ENCODE measurements around the gene SHB.
"Not testable (repeated sequence)": the region's sequence is repeated elsewhere in the genome, so short reads cannot be mapped to it uniquely, and the experiment has no call there.

The SHB gene

GRCh38 chr9:37906312-37907239 lies 162.5 kb downstream of the SHB start:
- Mint-ChIP-seq H3K9me3 (no peaks in the 10 kb centered on the region), H3K4me1 (ENCODE audit: low read depth) (peaks cover 21% of the 10 kb centered on the region), H3K27ac (peak overlapping the region; percentile 1), H3K4me3 (no peak overlapping the region), H3K27me3 (no peaks in the 10 kb centered on the region), H3K36me3 (ENCODE audit: low read depth) (no peaks in the 10 kb centered on the region)

- peaks cover 1% of the 10 kb centered on the region for H3K36me3 Mint-ChIP-seq (ENCODE audit: low read depth)
- H3K4me3 Mint-ChIP-seq: no peak overlapping the region
- H3K9me3 Mint-ChIP-seq: no peaks in the 10 kb centered on the region
- peaks cover 22% of the 10 kb centered on the region for H3K4me1 Mint-ChIP-seq (ENCODE audit: low read depth)
- no peaks in the 10 kb centered on the region for H3K27me3 Mint-ChIP-seq
- no peak overlapping the region for H3K27ac Mint-ChIP-seq
These were observed 163.3 kb downstream of the SHB start for GRCh38 chr9:37905776-37906175.

- Mint-ChIP-seq H3K36me3 (ENCODE audit: low read depth) (peaks cover 5% of the 10 kb centered on the region), H3K4me1 (ENCODE audit: low read depth) (peaks cover 22% of the 10 kb centered on the region), H3K27ac (peak overlapping the region; percentile 87), H3K9me3 (no peaks in the 10 kb centered on the region), H3K27me3 (no peaks in the 10 kb centered on the region), H3K4me3 (peak overlapping the region; percentile 93)
These were observed 163.9 kb downstream of the SHB start for GRCh38 chr9:37905131-37905505.

- H3K27ac Mint-ChIP-seq: peak overlapping the region; percentile 87
- peaks cover 22% of the 10 kb centered on the region for H3K4me1 Mint-ChIP-seq (ENCODE audit: low read depth)
- H3K9me3 Mint-ChIP-seq: no peaks in the 10 kb centered on the region
- H3K4me3 Mint-ChIP-seq: peak overlapping the region; percentile 93
- no peaks in the 10 kb centered on the region for H3K27me3 Mint-ChIP-seq
- H3K36me3 Mint-ChIP-seq (ENCODE audit: low read depth): peaks cover 5% of the 10 kb centered on the region
These were observed 164.4 kb downstream of the SHB start for GRCh38 chr9:37904445-37905130.

- Mint-ChIP-seq H3K4me1 (ENCODE audit: low read depth) (peaks cover 22% of the 10 kb centered on the region), H3K4me3 (peak within 1 kb of the TSS; percentile 93), H3K9me3 (no peaks in the 10 kb centered on the region), H3K27me3 (no peaks in the 10 kb centered on the region), H3K27ac (peak within 1 kb of the TSS; percentile 87), H3K36me3 (ENCODE audit: low read depth) (peaks cover 9% of the 10 kb centered on the region)
These were observed 165.2 kb downstream of the SHB start, which contains the start of gene SLC25A51 for GRCh38 chr9:37903647-37904444. Gene SLC25A51 (minus strand): TSS chr9:37904127. CDS start chr9:37888550, 15,577 bp downstream.

- Mint-ChIP-seq H3K9me3 (no peaks in the 10 kb centered on the region), H3K4me1 (ENCODE audit: low read depth) (peaks cover 22% of the 10 kb centered on the region), H3K36me3 (ENCODE audit: low read depth) (peaks cover 11% of the 10 kb centered on the region), H3K4me3 (peak overlapping the region; percentile 93), H3K27me3 (no peaks in the 10 kb centered on the region), H3K27ac (peak overlapping the region; percentile 87)
These were observed 166.0 kb downstream of the SHB start for GRCh38 chr9:37902796-37903646.

DNA sequence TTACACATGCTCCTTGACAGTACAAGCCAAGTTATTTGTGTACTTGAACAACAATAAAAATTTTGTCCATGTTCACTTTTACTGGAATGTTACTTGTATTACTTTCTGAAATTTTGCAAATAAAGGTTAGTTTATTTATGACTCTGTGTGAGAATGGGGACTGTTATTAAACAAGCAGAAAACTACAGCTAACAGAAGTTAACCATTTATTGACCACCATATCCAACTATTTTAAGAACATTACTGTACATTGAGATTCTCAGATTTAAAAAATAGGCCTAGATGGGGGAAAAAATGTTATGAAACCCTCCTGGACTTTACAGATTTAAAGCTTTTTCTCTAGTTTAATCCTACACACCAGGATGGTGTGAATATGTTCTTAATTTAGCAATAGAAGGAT lies 166.9 kb downstream of the SHB start:
- peak overlapping the region; percentile 26 for H3K27ac Mint-ChIP-seq

GRCh38 chr9:37899041-37899440 lies 170.0 kb downstream of the SHB start:
- Mint-ChIP-seq H3K27me3 (no peaks in the 10 kb centered on the region), H3K4me3 (no peak overlapping the region), H3K27ac (no peak overlapping the region), H3K4me1 (ENCODE audit: low read depth) (peaks cover 20% of the 10 kb centered on the region), H3K36me3 (ENCODE audit: low read depth) (peaks cover 40% of the 10 kb centered on the region), H3K9me3 (no peaks in the 10 kb centered on the region)

More for the DNA sequence above, 166.9 kb downstream of the SHB start:
- peaks cover 26% of the 10 kb centered on the region for H3K4me1 Mint-ChIP-seq (ENCODE audit: low read depth)
- H3K36me3 Mint-ChIP-seq (ENCODE audit: low read depth): peaks cover 16% of the 10 kb centered on the region
- no peaks in the 10 kb centered on the region for H3K27me3 Mint-ChIP-seq
- H3K9me3 Mint-ChIP-seq: no peaks in the 10 kb centered on the region
- H3K4me3 Mint-ChIP-seq: peak overlapping the region; percentile 61

GRCh38 chr9:37897665-37898064 lies 171.4 kb downstream of the SHB start:
- no peak overlapping the region for H3K27ac Mint-ChIP-seq

DNA sequence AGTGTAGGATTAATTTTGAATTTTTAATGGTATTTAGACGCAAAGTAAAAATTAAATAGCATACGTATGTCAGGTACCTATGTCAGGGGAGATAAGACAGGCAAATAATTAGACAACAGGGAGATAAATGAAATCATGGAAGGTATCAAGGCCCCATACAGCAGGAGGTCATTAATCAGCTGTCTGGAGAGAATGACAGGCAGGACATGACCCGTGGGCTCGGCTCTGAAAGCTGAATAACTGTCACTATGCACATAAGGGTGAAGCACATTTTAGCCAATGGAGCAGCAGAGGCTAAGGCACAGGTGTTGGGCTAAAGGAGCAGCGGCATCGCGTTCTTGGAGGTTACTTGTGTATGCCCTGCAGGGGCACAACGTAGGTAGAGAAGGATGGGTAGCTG lies 177.0 kb downstream of the SHB start:
- H3K27me3 Mint-ChIP-seq: no peaks in the 10 kb centered on the region
- H3K4me3 Mint-ChIP-seq: no peak overlapping the region
- H3K4me1 Mint-ChIP-seq (ENCODE audit: low read depth): no peaks in the 10 kb centered on the region
- H3K9me3 Mint-ChIP-seq: no peaks in the 10 kb centered on the region
- peaks cover 62% of the 10 kb centered on the region for H3K36me3 Mint-ChIP-seq (ENCODE audit: low read depth)
- no peak overlapping the region for H3K27ac Mint-ChIP-seq

More at GRCh38 chr9:37897665-37898064, 171.4 kb downstream of the SHB start:
- H3K4me3 Mint-ChIP-seq: no peak overlapping the region
- no peaks in the 10 kb centered on the region for H3K9me3 Mint-ChIP-seq
- no peaks in the 10 kb centered on the region for H3K27me3 Mint-ChIP-seq
- peaks cover 16% of the 10 kb centered on the region for H3K4me1 Mint-ChIP-seq (ENCODE audit: low read depth)
- peaks cover 49% of the 10 kb centered on the region for H3K36me3 Mint-ChIP-seq (ENCODE audit: low read depth)

DNA sequence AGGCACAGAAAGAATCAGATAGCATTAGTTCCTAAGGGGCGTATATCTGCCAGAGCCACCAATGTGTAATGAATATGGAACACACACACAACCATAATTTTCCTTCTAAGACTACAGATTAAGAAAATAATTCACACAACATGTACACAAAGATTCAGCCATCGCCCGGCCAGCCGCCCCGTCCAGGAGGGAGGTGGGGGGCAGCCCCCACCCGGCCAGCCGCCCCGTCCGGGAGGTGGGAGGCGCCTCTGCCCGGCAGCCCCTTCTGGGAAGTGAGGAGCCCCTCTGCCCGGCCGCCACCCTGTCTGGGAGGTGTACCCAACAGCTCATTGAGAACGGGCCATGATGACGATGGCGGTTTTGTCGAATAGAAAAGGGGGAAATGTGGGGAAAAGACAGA lies 178.0 kb downstream of the SHB start:
- not testable (repeated sequence) for H3K9me3 Mint-ChIP-seq; H3K27me3 Mint-ChIP-seq; H3K27ac Mint-ChIP-seq; H3K4me3 Mint-ChIP-seq; H3K4me1 Mint-ChIP-seq (ENCODE audit: low read depth)
- peaks cover 55% of the 10 kb centered on the region for H3K36me3 Mint-ChIP-seq (ENCODE audit: low read depth)

- Mint-ChIP-seq H3K4me3 (no peak overlapping the region), H3K27ac (no peak overlapping the region), H3K4me1 (ENCODE audit: low read depth) (peaks cover 5% of the 10 kb centered on the region), H3K9me3 (no peaks in the 10 kb centered on the region), H3K36me3 (ENCODE audit: low read depth) (peaks cover 49% of the 10 kb centered on the region), H3K27me3 (no peaks in the 10 kb centered on the region)
These were observed 179.5 kb downstream of the SHB start for GRCh38 chr9:37889536-37889935.

GRCh38 chr9:37887977-37888583 lies 180.9 kb downstream of the SHB start:
- not testable (repeated sequence) for H3K27ac Mint-ChIP-seq

More at GRCh38 chr9:37887977-37888583, 180.9 kb downstream of the SHB start:
- not testable (repeated sequence) for H3K27me3 Mint-ChIP-seq; H3K9me3 Mint-ChIP-seq; H3K4me3 Mint-ChIP-seq; H3K4me1 Mint-ChIP-seq (ENCODE audit: low read depth)
- H3K36me3 Mint-ChIP-seq (ENCODE audit: low read depth): peaks cover 39% of the 10 kb centered on the region

Measured in stimulated activated naive CD8-positive, alpha-beta T cell treated with anti-CD3 and anti-CD28 coated beads, Interleukin-15, Interleukin-2, amounts not matched to agents 100 ng/mL and 50 ng/mL, for 24 hours (primary cell).